ENCODE data around the gene PTCH2.

DNA sequence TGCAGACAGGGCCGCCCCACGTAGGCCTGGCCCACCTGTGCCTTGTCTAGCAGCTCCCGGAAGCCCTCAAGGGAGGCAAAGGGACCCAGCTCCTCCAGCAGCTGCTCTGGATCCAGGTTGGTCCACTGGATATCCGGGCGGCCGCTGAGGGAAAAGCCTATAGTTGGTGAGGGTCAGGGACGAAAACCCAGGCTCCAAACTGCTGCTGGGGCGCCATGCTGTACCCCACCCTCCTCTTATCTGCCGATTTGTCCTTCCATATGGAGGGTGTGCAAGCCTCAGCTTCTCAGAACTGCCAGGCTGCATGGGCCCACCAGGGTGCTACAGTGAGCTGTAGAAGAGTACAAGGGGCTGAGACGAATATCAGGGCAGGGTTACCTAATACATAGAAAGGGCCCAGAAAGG is 12.2 kb downstream of the PTCH2 start:
- TF ChIP-seq, protein P1, sequence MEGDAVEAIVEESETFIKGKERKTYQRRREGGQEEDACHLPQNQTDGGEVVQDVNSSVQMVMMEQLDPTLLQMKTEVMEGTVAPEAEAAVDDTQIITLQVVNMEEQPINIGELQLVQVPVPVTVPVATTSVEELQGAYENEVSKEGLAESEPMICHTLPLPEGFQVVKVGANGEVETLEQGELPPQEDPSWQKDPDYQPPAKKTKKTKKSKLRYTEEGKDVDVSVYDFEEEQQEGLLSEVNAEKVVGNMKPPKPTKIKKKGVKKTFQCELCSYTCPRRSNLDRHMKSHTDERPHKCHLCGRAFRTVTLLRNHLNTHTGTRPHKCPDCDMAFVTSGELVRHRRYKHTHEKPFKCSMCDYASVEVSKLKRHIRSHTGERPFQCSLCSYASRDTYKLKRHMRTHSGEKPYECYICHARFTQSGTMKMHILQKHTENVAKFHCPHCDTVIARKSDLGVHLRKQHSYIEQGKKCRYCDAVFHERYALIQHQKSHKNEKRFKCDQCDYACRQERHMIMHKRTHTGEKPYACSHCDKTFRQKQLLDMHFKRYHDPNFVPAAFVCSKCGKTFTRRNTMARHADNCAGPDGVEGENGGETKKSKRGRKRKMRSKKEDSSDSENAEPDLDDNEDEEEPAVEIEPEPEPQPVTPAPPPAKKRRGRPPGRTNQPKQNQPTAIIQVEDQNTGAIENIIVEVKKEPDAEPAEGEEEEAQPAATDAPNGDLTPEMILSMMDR (IDR thresholded peaks at IDR 0.05) = no peak
- no peak for TF ChIP-seq POLR2A (IDR thresholded peaks at IDR 0.05)
